Panc1 (cell line): Measurements from ENCODE around the gene SNRNP48. TPM values are rescaled to one million over a fixed set of nuclear protein-coding genes. Genes with fewer than 3 reads are reported as not detected.

Source experiments
- ATAC-seq: fragments of 200-7000 bp; cut with Tn5 transposase; 2 replicates; pipeline ENCODE4 v1.9.1; 2020; ENCODE audit warnings: mild to moderate bottlenecking, moderate library complexity
- BruUV-seq: library from RNA; stranded (reverse); fragments of 400-500 nt; replicated peaks from 2 replicates; lab custom pipeline; 2021; lab: Mats Ljungman, UMichigan
- CTCF ChIA-PET: fragments of 300-600 bp; sonication (Branson Sonifier 250); formaldehyde crosslinking; loops from one replicate; lab custom pipeline; 2022; ENCODE audit warnings: antibody characterized with exemption; lab: Charles Lee
- POLR2A ChIA-PET: fragments of 300-600 bp; sonication (Branson Sonifier 250); formaldehyde crosslinking; loops from one replicate; lab custom pipeline; 2022; ENCODE audit warnings: antibody characterized with exemption; lab: Charles Lee
- DNase-seq: peaks from one replicate; pipeline ENCODE4 v3.0.0-alpha.2; 2010; ENCODE audit warnings: low read depth, low spot score
- H3K27ac ChIP-seq: 2 replicates; pipeline ENCODE4 v1.5.1; 2011; ENCODE audit warnings: mild to moderate bottlenecking, low read length, inconsistent platforms
- H3K27me3 ChIP-seq: fragments of 200-500 bp; sonication (Bioruptor generic); 2 replicates; pipeline ENCODE4 v1.6.0; 2014; ENCODE audit warnings: low read length, inconsistent platforms; ENCODE audit not compliant: control insufficient read depth, insufficient read depth
- H3K36me3 ChIP-seq: fragments of 200-500 bp; sonication (Bioruptor generic); 2 replicates; pipeline ENCODE4 v1.5.1; 2014; ENCODE audit warnings: inconsistent platforms, mild to moderate bottlenecking, low read length, moderate library complexity; ENCODE audit not compliant: control insufficient read depth, insufficient read depth
- H3K4me1 ChIP-seq: 2 replicates; pipeline ENCODE4 v1.5.1; 2011; ENCODE audit warnings: inconsistent platforms, mild to moderate bottlenecking, low read length, moderate library complexity; ENCODE audit not compliant: control insufficient read depth, insufficient read depth
- H3K4me3 ChIP-seq, 2 experiments: 2 replicates each; pipeline ENCODE4 v1.5.1; 2011 to 2012; ENCODE audit warnings: low read depth in 2 of 2, low read length in 2 of 2, mild to moderate bottlenecking in 2 of 2, inconsistent platforms in 1 of 2, moderate library complexity in 1 of 2
- H3K9me3 ChIP-seq: fragments of 200-500 bp; sonication (Bioruptor generic); 2 replicates; pipeline ENCODE4 v1.5.1; 2014; ENCODE audit warnings: low read depth, mild to moderate bottlenecking, inconsistent platforms, low read length, moderate library complexity; ENCODE audit not compliant: control insufficient read depth, insufficient read depth
- POLR2AphosphoS5 ChIP-seq: IDR thresholded peaks from 2 replicates; pipeline ENCODE4 v1.6.1; 2012; ENCODE audit warnings: mild to moderate bottlenecking, low read depth, low read length, moderate library complexity
- SIN3A ChIP-seq: IDR thresholded peaks from 2 replicates; pipeline ENCODE4 v1.6.1; 2012; ENCODE audit warnings: low read depth, mild to moderate bottlenecking, low read length, moderate library complexity, borderline replicate concordance; ENCODE audit not compliant: insufficient read depth
- TCF7L2 ChIP-seq: IDR thresholded peaks from 2 replicates; pipeline ENCODE4 v1.6.1; 2011; ENCODE audit warnings: mild to moderate bottlenecking, low read depth, low read length, inconsistent platforms
- in situ Hi-C: cut with HindIII; loops from 2 replicates; pipeline ENCODE4 v1.10.0; 2016; ENCODE audit warnings: low sequenced_read_pairs, low pct_unique_long_range_greater_than_20kb
- intact Hi-C: fragments of 100-400 bp; cut with micrococcal nuclease; formaldehyde crosslinking; loops from one replicate; pipeline ENCODE4 v1.10.0; 2022; ENCODE audit not compliant: unreplicated experiment
- total RNA-seq: library from RNA; stranded (reverse); gene quantifications from one replicate; pipeline ENCODE4 v1.2.1, GENCODE V29; 2021; ENCODE audit not compliant: unreplicated experiment
- TF ChIP-seq, protein P1 (sequence below), 2 experiments: IDR thresholded peaks; 2 replicates each; pipeline ENCODE4 v1.6.1; 2011 to 2012; ENCODE audit warnings: low read depth in 2 of 2, control low read depth in 1 of 2, low read length in 1 of 2, mild to moderate bottlenecking in 1 of 2, moderate library complexity in 1 of 2; ENCODE audit not compliant: insufficient read depth in 1 of 2
- TF ChIP-seq, protein P2 (sequence below): fragments of 450-650 bp; IDR thresholded peaks from 2 replicates; pipeline ENCODE4 v1.5.1; 2017; ENCODE audit warnings: mild to moderate bottlenecking

The SNRNP48 gene
- total RNA-seq, 1 experiment from 2014 or later, result 10.7 TPM

DNA sequence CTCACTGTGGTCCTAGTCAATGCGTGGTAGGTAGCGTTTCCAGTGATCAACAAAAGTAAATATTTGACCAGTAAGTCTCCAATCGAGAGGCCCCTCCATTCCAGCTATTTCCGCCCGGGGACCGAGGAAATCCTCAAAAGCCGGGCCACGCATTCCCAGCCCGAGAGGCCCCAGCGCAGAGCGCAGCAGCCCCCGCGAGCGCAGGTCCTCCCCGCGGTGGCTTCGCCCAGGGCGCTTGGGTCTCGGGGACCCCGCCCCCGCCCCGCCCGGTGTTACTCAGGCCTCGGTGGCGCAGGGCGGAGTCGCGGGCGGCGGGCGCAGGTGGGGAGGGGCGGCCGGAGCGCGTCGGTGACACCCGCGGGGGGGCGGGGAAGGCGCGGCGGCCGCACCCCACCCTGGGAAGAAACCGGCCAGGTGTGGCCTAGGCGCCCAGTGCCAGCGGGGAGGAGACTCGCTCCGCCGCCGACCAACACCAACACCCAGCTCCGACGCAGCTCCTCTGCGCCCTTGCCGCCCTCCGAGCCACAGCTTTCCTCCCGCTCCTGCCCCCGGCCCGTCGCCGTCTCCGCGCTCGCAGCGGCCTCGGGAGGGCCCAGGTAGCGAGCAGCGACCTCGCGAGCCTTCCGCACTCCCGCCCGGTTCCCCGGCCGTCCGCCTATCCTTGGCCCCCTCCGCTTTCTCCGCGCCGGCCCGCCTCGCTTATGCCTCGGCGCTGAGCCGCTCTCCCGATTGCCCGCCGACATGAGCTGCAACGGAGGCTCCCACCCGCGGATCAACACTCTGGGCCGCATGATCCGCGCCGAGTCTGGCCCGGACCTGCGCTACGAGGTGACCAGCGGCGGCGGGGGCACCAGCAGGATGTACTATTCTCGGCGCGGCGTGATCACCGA is 48.6 kb upstream of the SNRNP48 start, which contains the start of gene DSP:
TSS of gene DSP (plus strand) at position 497 of the 890 bp plus-strand sequence. CDS start at position 742, 245 bp downstream.
- H3K36me3 ChIP-seq, result peaks cover 2% of the 10 kb centered on the region; the same call in 1 of the 2 replicates
- no peak for DNase-seq
- peaks cover 29% of the 10 kb centered on the region for H3K27me3 ChIP-seq
- CTCF ChIA-PET, result no interaction called here
- BruUV-seq, result no TSS peak
- in situ Hi-C loops, result no loop called here
- peak; percentile 78 for ATAC-seq
- peaks cover 4% of the 10 kb centered on the region for H3K4me1 ChIP-seq
- peak within 1 kb of the TSS; percentile 50 to 61 for H3K4me3 ChIP-seq
- H3K9me3 ChIP-seq, result no peaks in the 10 kb centered on the region
- peak within 1 kb of the TSS; percentile 15; the same call in 1 of the 2 replicates for H3K27ac ChIP-seq
- intact Hi-C loops, result no loop called here
- TF ChIP-seq SIN3A, result no peak
- no peak for TF ChIP-seq POLR2AphosphoS5
- TF ChIP-seq TCF7L2, result no peak
- TF ChIP-seq, protein P1, sequence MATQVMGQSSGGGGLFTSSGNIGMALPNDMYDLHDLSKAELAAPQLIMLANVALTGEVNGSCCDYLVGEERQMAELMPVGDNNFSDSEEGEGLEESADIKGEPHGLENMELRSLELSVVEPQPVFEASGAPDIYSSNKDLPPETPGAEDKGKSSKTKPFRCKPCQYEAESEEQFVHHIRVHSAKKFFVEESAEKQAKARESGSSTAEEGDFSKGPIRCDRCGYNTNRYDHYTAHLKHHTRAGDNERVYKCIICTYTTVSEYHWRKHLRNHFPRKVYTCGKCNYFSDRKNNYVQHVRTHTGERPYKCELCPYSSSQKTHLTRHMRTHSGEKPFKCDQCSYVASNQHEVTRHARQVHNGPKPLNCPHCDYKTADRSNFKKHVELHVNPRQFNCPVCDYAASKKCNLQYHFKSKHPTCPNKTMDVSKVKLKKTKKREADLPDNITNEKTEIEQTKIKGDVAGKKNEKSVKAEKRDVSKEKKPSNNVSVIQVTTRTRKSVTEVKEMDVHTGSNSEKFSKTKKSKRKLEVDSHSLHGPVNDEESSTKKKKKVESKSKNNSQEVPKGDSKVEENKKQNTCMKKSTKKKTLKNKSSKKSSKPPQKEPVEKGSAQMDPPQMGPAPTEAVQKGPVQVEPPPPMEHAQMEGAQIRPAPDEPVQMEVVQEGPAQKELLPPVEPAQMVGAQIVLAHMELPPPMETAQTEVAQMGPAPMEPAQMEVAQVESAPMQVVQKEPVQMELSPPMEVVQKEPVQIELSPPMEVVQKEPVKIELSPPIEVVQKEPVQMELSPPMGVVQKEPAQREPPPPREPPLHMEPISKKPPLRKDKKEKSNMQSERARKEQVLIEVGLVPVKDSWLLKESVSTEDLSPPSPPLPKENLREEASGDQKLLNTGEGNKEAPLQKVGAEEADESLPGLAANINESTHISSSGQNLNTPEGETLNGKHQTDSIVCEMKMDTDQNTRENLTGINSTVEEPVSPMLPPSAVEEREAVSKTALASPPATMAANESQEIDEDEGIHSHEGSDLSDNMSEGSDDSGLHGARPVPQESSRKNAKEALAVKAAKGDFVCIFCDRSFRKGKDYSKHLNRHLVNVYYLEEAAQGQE (IDR thresholded peaks at IDR 0.05; ENCODE audit: insufficient read depth in 1 of 2, low read depth in 2 of 2, low read length in 1 of 2), result no peak
- TF ChIP-seq, protein P2, sequence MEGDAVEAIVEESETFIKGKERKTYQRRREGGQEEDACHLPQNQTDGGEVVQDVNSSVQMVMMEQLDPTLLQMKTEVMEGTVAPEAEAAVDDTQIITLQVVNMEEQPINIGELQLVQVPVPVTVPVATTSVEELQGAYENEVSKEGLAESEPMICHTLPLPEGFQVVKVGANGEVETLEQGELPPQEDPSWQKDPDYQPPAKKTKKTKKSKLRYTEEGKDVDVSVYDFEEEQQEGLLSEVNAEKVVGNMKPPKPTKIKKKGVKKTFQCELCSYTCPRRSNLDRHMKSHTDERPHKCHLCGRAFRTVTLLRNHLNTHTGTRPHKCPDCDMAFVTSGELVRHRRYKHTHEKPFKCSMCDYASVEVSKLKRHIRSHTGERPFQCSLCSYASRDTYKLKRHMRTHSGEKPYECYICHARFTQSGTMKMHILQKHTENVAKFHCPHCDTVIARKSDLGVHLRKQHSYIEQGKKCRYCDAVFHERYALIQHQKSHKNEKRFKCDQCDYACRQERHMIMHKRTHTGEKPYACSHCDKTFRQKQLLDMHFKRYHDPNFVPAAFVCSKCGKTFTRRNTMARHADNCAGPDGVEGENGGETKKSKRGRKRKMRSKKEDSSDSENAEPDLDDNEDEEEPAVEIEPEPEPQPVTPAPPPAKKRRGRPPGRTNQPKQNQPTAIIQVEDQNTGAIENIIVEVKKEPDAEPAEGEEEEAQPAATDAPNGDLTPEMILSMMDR, result no peak
- POLR2A ChIA-PET, result no interaction called here

DNA sequence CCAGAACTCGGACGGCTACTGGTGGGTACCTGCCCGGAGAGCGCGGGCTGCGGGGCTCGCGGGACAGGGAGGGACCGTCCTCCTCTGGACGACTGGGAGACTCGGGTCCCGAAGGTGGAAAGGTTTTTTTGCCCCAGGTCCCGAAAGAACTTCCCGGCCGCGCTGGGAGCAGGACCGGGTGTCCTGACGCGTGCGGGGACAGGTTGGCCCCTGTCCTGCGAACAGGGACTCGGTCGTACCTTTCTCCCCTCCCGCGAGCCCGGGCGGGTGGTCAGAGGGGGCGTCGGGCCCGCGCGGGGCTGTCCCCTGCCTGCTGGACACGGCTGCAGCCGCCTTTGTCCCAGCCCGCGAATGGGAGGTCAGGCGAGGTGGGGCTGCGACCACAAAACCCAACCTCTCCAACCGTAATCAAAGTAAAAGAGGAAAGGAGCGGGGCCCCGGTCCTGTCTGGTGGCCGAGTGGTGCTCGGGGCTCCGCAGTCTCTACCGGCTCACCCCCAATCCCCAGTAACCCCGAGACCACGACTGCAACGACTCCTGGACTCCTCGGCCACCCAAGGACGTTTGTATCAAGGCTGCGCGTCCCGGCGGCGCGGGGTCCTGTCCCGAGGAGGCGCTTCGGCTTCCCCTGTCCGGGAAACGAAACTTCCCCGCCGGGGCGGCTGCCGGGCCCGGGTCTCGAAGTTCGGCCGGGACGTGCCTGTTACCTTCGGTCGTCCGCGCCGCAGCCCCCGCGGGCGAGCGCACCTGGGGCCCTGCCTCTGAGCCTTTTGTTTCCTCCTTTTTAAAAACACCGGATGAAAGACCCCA is 47.7 kb upstream of the SNRNP48 start:
- ATAC-seq, result peak; percentile 44
- intact Hi-C loops, result no loop called here
- no peak for TF ChIP-seq TCF7L2

More for the DNA sequence above, 47.7 kb upstream of the SNRNP48 start:
- Histone ChIP-seq H3K36me3 (peaks cover 2% of the 10 kb centered on the region; the same call in 1 of the 2 replicates), H3K4me3 (peak overlapping the region; percentile 50 to 61), H3K27me3 (peaks cover 29% of the 10 kb centered on the region), H3K4me1 (peaks cover 4% of the 10 kb centered on the region), H3K9me3 (no peaks in the 10 kb centered on the region), H3K27ac (peak overlapping the region; percentile 15; the same call in 1 of the 2 replicates)
- in situ Hi-C loops, result no loop called here
- no peak for DNase-seq
- BruUV-seq, result no TSS peak
- ChIA-PET POLR2A (interaction anchor here (0.7 kb wide), 1 partner anchor 372 kb away, joined by 11 read pairs; no protein-coding TSS in a partner anchor), CTCF (no interaction called here)
